Activated CD8-positive, alpha-beta T cell treated with anti-CD3 and anti-CD28 coated beads, Interleukin-2, amount 10 ng/mL, durations not matched to agents 7 days and 5 days (primary cell): ENCODE measurements around the gene TENT4A. TPM values are rescaled to one million over a fixed set of nuclear protein-coding genes. Genes with fewer than 3 reads are reported as not detected.

Experiments
- ATAC-seq: fragments of 150-1000 bp; cut with Tn5 transposase; one replicate; pipeline ENCODE4 v1.10.0; 2021; ENCODE audit warnings: moderate library complexity
- CTCF ChIA-PET: fragments of 350-600 bp; sonication (Branson Sonifier 250); formaldehyde crosslinking; loops from one replicate; lab custom pipeline; 2021; ENCODE audit warnings: antibody characterized with exemption; lab: Charles Lee
- POLR2A ChIA-PET: fragments of 350-600 bp; sonication (Branson Sonifier 250); formaldehyde crosslinking; loops from one replicate; lab custom pipeline; 2021; ENCODE audit warnings: antibody characterized with exemption; lab: Charles Lee
- DNase-seq: peaks from one replicate; pipeline ENCODE4 v3.0.0-alpha.2; 2020
- H3K27ac Mint-ChIP-seq: one replicate; pipeline ENCODE4 v1.8.0; 2021; ENCODE audit warnings: mild to moderate bottlenecking, mixed read lengths
- H3K27me3 Mint-ChIP-seq: one replicate; pipeline ENCODE4 v1.8.0; 2021; ENCODE audit warnings: low read depth, mixed read lengths
- H3K36me3 Mint-ChIP-seq: one replicate; pipeline ENCODE4 v1.8.0; 2021; ENCODE audit warnings: low read depth, mixed read lengths
- H3K4me1 Mint-ChIP-seq: one replicate; pipeline ENCODE4 v1.8.0; 2021; ENCODE audit warnings: low read depth, mixed read lengths
- H3K4me3 Mint-ChIP-seq: one replicate; pipeline ENCODE4 v1.8.0; 2021; ENCODE audit warnings: mild to moderate bottlenecking, mixed read lengths
- H3K9me3 Mint-ChIP-seq: one replicate; pipeline ENCODE4 v1.8.0; 2022; ENCODE audit warnings: mixed read lengths; ENCODE audit not compliant: insufficient read depth
- total RNA-seq, 2 experiments: library from RNA; stranded (reverse); gene quantifications; one replicate each; pipeline ENCODE4 v1.2.3, GENCODE V29; 2021

The TENT4A gene
- total RNA-seq, 2 experiments from 2014 or later = 43.1 to 45.5 TPM

DNA sequence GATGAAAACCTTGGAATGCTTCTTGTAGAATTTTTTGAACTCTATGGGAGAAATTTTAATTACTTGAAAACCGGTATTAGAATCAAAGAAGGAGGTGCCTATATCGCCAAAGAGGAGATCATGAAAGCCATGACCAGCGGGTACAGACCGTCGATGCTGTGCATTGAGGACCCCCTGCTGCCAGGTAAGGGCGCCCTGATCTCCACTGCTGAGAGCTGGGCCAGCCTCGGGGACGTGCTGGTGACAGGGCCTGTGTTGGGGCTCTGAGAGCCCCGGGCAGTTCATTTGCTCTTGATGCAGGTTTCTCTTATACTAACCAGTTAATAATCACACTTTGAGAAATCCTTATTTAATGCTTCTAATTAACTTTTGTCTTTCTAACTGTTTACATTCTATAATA lies 33.0 kb downstream of the TENT4A start:
- no peak for ATAC-seq
- Mint-ChIP-seq H3K27me3 (no peaks in the 10 kb centered on the region), H3K36me3 (peaks cover 63% of the 10 kb centered on the region), H3K9me3 (no peaks in the 10 kb centered on the region), H3K4me3 (no peak overlapping the region), H3K27ac (no peak overlapping the region), H3K4me1 (peaks cover 15% of the 10 kb centered on the region)
- ChIA-PET POLR2A (no interaction called here), CTCF (interaction anchor here (1.0 to 1.9 kb wide), 6 partner anchors 10 to 113 kb away, joined by 3 to 6 read pairs (median 4); partner anchors contain the start of genes NSUN2 and SRD5A1)
- DNase-seq = no peak

DNA sequence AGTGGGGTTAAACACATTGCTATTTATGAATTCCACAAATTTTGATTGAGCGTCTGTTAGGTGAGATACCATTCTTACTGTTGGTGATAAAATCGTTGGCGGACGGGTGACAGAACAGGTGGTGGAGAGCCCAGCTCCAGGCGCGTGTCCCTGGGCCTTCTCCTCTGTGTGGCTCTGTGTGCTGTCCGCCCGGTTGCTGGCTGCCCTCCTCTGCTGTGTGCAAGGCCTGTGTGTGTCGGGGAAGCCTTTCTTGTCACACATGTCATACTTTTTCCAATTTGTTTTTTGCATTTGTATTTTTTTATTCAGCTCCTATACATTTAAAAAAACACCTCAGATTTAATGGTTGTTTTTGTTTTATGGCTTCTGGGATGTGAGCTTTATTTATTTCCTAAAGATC lies 33.9 kb downstream of the TENT4A start:
- peaks cover 17% of the 10 kb centered on the region for H3K4me1 Mint-ChIP-seq
- peaks cover 65% of the 10 kb centered on the region for H3K36me3 Mint-ChIP-seq
- H3K27ac Mint-ChIP-seq = no peak overlapping the region
- H3K4me3 Mint-ChIP-seq = no peak overlapping the region
- CTCF ChIA-PET = interaction anchor here (1.2 to 1.3 kb wide), 2 partner anchors 115 to 129 kb away, joined by 3 to 4 read pairs; no protein-coding TSS in a partner anchor
- DNase-seq = no peak
- POLR2A ChIA-PET = no interaction called here
- H3K9me3 Mint-ChIP-seq = no peaks in the 10 kb centered on the region
- ATAC-seq = no peak
- no peaks in the 10 kb centered on the region for H3K27me3 Mint-ChIP-seq

- ChIA-PET CTCF (interaction anchor here (1.2 to 1.3 kb wide), 2 partner anchors 117 to 130 kb away, joined by 3 to 4 read pairs; no protein-coding TSS in a partner anchor), POLR2A (no interaction called here)
- no peaks in the 10 kb centered on the region for H3K9me3 Mint-ChIP-seq
- no peak for ATAC-seq
- H3K27me3 Mint-ChIP-seq = no peaks in the 10 kb centered on the region
- H3K36me3 Mint-ChIP-seq = peaks cover 65% of the 10 kb centered on the region
- H3K4me3 Mint-ChIP-seq = no peak overlapping the region
- peaks cover 17% of the 10 kb centered on the region for H3K4me1 Mint-ChIP-seq
- H3K27ac Mint-ChIP-seq = no peak overlapping the region
- DNase-seq = no peak
Observed at GRCh38 chr5:6748142-6748541, 34.9 kb downstream of the TENT4A start.

- no peaks in the 10 kb centered on the region for H3K27me3 Mint-ChIP-seq
- no peak overlapping the region for H3K4me3 Mint-ChIP-seq
- H3K36me3 Mint-ChIP-seq = peaks cover 65% of the 10 kb centered on the region
- ATAC-seq (no peak), DNase-seq (no peak)
- ChIA-PET CTCF (interaction anchor here (0.7 to 1.2 kb wide), 2 partner anchors 26 to 31 kb away, joined by 3 read pairs; no protein-coding TSS in a partner anchor), POLR2A (no interaction called here)
- no peak overlapping the region for H3K27ac Mint-ChIP-seq
- H3K9me3 Mint-ChIP-seq = no peaks in the 10 kb centered on the region
- peaks cover 17% of the 10 kb centered on the region for H3K4me1 Mint-ChIP-seq
Observed at GRCh38 chr5:6749026-6749716, 35.9 kb downstream of the TENT4A start.

DNA sequence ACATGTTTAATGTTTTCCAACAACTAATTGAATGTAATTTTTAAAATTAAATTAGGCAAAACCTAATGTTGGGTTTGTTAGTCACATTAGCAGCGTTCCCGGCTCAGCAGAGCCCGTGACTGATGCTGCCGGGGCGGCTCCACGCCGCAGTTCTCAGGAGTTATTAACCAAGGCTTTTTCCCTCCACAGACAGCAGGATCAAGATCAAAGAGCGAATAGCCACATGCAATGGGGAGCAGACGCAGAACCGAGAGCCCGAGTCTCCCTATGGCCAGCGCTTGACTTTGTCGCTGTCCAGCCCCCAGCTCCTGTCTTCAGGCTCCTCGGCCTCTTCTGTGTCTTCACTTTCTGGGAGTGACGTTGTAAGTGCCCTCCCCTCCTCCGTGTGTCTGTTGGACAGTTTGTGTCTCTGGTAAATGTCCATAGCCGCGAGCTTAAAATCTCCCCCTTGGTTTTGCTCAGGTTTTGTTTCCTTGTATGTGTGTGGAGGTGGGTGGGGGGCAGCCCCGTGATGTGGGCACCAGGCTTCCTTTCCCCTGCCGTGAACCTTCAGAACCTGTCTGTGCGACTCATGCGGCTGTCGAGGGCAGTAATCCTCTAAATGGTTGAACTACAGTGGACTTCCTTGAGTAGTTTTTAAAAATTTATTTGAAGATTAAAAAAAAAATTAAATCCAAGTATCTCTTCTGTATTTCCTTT lies 37.1 kb downstream of the TENT4A start:
- ChIA-PET POLR2A (interaction anchor here (0.6 kb wide), 1 partner anchor 525 kb away, joined by 3 read pairs; no protein-coding TSS in a partner anchor), CTCF (no interaction called here)
- Mint-ChIP-seq H3K36me3 (peaks cover 73% of the 10 kb centered on the region), H3K9me3 (no peaks in the 10 kb centered on the region), H3K27me3 (no peaks in the 10 kb centered on the region), H3K4me1 (peaks cover 17% of the 10 kb centered on the region), H3K27ac (no peak overlapping the region), H3K4me3 (no peak overlapping the region)
- ATAC-seq = no peak
- DNase-seq = no peak

- ATAC-seq = no peak
- ChIA-PET POLR2A (no interaction called here), CTCF (no interaction called here)
- H3K9me3 Mint-ChIP-seq = no peaks in the 10 kb centered on the region
- H3K4me3 Mint-ChIP-seq = no peak overlapping the region
- peaks cover 76% of the 10 kb centered on the region for H3K36me3 Mint-ChIP-seq
- DNase-seq = no peak
- no peaks in the 10 kb centered on the region for H3K27me3 Mint-ChIP-seq
- peak overlapping the region; percentile 44 for H3K27ac Mint-ChIP-seq
- peaks cover 17% of the 10 kb centered on the region for H3K4me1 Mint-ChIP-seq
Observed at GRCh38 chr5:6750951-6751685, 37.9 kb downstream of the TENT4A start.

- POLR2A ChIA-PET = no interaction called here
- H3K36me3 Mint-ChIP-seq = peaks cover 79% of the 10 kb centered on the region
- H3K4me1 Mint-ChIP-seq = peaks cover 17% of the 10 kb centered on the region
- no peak for ATAC-seq
- H3K27me3 Mint-ChIP-seq = no peaks in the 10 kb centered on the region
- DNase-seq = no peak
- CTCF ChIA-PET = no interaction called here
- no peak overlapping the region for H3K27ac Mint-ChIP-seq
- H3K9me3 Mint-ChIP-seq = no peaks in the 10 kb centered on the region
- H3K4me3 Mint-ChIP-seq = no peak overlapping the region
Observed at GRCh38 chr5:6752236-6752635, 39.0 kb downstream of the TENT4A start.

- Mint-ChIP-seq H3K4me3 (no peak overlapping the region), H3K36me3 (peaks cover 75% of the 10 kb centered on the region), H3K27ac (no peak overlapping the region), H3K9me3 (no peaks in the 10 kb centered on the region), H3K4me1 (peaks cover 17% of the 10 kb centered on the region), H3K27me3 (no peaks in the 10 kb centered on the region)
- DNase-seq = no peak
- no peak for ATAC-seq
- POLR2A ChIA-PET = no interaction called here
- CTCF ChIA-PET = no interaction called here
Observed at GRCh38 chr5:6752782-6753181, 39.5 kb downstream of the TENT4A start.

DNA sequence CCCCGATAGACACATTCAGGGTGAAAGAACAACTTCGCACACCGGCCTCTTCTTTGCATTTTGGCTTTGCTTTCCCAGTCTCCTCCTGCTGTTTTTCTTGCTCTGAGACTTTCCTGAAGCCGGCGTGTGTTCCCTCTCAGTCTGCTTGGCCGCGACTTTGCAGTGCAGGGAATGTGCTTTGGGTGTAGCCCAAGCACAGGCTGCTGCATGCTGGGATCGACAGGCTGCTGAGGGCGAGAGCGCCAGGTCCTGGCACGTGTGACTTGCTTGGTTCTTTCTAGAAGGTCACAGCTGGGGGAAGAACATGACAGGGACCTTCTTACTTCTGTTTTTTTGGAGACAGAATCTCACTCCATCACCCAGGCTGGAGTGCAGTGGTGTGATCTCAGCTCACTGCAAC lies 40.6 kb downstream of the TENT4A start:
- no peaks in the 10 kb centered on the region for H3K9me3 Mint-ChIP-seq
- peaks cover 13% of the 10 kb centered on the region for H3K4me1 Mint-ChIP-seq
- H3K36me3 Mint-ChIP-seq = peaks cover 70% of the 10 kb centered on the region
- ATAC-seq (no peak), DNase-seq (no peak)
- H3K27ac Mint-ChIP-seq = no peak overlapping the region
- CTCF ChIA-PET = no interaction called here
- H3K4me3 Mint-ChIP-seq = no peak overlapping the region
- POLR2A ChIA-PET = no interaction called here
- no peaks in the 10 kb centered on the region for H3K27me3 Mint-ChIP-seq

- Mint-ChIP-seq H3K9me3 (no peaks in the 10 kb centered on the region), H3K27me3 (no peaks in the 10 kb centered on the region), H3K27ac (no peak overlapping the region), H3K4me3 (no peak overlapping the region), H3K36me3 (peaks cover 62% of the 10 kb centered on the region), H3K4me1 (peaks cover 13% of the 10 kb centered on the region)
- no peak for DNase-seq
- CTCF ChIA-PET = no interaction called here
- POLR2A ChIA-PET = no interaction called here
- no peak for ATAC-seq
Observed at GRCh38 chr5:6754766-6755165, 41.5 kb downstream of the TENT4A start.

GRCh38 chr5:6755519-6755918 lies 42.3 kb downstream of the TENT4A start:
- ATAC-seq (no peak), DNase-seq (no peak)
- H3K4me3 Mint-ChIP-seq = no peak overlapping the region
- H3K27ac Mint-ChIP-seq = no peak overlapping the region
- H3K9me3 Mint-ChIP-seq = no peaks in the 10 kb centered on the region
- peaks cover 57% of the 10 kb centered on the region for H3K36me3 Mint-ChIP-seq
- H3K27me3 Mint-ChIP-seq = no peaks in the 10 kb centered on the region
- POLR2A ChIA-PET = no interaction called here
- H3K4me1 Mint-ChIP-seq = peaks cover 8% of the 10 kb centered on the region
- CTCF ChIA-PET = no interaction called here

GRCh38 chr5:6755941-6756340 lies 42.7 kb downstream of the TENT4A start:
- no peak for ATAC-seq
- Mint-ChIP-seq H3K36me3 (peaks cover 54% of the 10 kb centered on the region), H3K9me3 (no peaks in the 10 kb centered on the region), H3K4me1 (peaks cover 5% of the 10 kb centered on the region), H3K27me3 (no peaks in the 10 kb centered on the region), H3K4me3 (no peak overlapping the region), H3K27ac (no peak overlapping the region)
- POLR2A ChIA-PET = no interaction called here
- CTCF ChIA-PET = no interaction called here
- no peak for DNase-seq
